Neuron (in vitro differentiated cells): Measurements from ENCODE around the gene ERGIC1.

Source experiments
- H2AFZ ChIP-seq: one replicate; pipeline ENCODE4 v1.6.1; 2013; ENCODE audit warnings: low read depth, mild to moderate bottlenecking, inconsistent platforms, low read length, moderate library complexity
- H3K27me3 ChIP-seq: one replicate; pipeline ENCODE4 v1.6.1; 2013; ENCODE audit warnings: low read length; ENCODE audit not compliant: insufficient read depth
- H3K36me3 ChIP-seq: one replicate; pipeline ENCODE4 v1.6.1; 2013; ENCODE audit warnings: low read length; ENCODE audit not compliant: insufficient read depth
- H3K4me1 ChIP-seq: one replicate; pipeline ENCODE4 v1.6.1; 2013; ENCODE audit warnings: low read length; ENCODE audit not compliant: insufficient read depth
- H3K4me3 ChIP-seq: 2 replicates; pipeline ENCODE4 v1.5.1; 2013; ENCODE audit warnings: mild to moderate bottlenecking, low read length, moderate library complexity
- H3K9me3 ChIP-seq: one replicate; pipeline ENCODE4 v1.6.1; 2013; ENCODE audit warnings: low read length

ERGIC1 gene

GRCh38 chr5:172825610-172826204 lies 8.3 kb upstream of the ERGIC1 start:
- H3K4me1 ChIP-seq, result no peaks in the 10 kb centered on the region
- H3K9me3 ChIP-seq, result peaks cover 8% of the 10 kb centered on the region
- H3K36me3 ChIP-seq, result no peaks in the 10 kb centered on the region
- H3K4me3 ChIP-seq, result no peak overlapping the region
- no peak overlapping the region for H2AFZ ChIP-seq
- H3K27me3 ChIP-seq, result no peaks in the 10 kb centered on the region

GRCh38 chr5:172827841-172828240 lies 6.2 kb upstream of the ERGIC1 start:
- H3K4me1 ChIP-seq, result no peaks in the 10 kb centered on the region
- H3K9me3 ChIP-seq, result peaks cover 8% of the 10 kb centered on the region
- no peak overlapping the region for H3K4me3 ChIP-seq
- H3K27me3 ChIP-seq, result no peaks in the 10 kb centered on the region
- H2AFZ ChIP-seq, result no peak overlapping the region
- H3K36me3 ChIP-seq, result no peaks in the 10 kb centered on the region

- H3K36me3 ChIP-seq, result no peaks in the 10 kb centered on the region
- H2AFZ ChIP-seq, result no peak overlapping the region
- peaks cover 3% of the 10 kb centered on the region for H3K4me1 ChIP-seq
- no peaks in the 10 kb centered on the region for H3K27me3 ChIP-seq
- no peak overlapping the region for H3K4me3 ChIP-seq
- peaks cover 8% of the 10 kb centered on the region for H3K9me3 ChIP-seq
These were observed 5.1 kb upstream of the ERGIC1 start for GRCh38 chr5:172828911-172829431.

GRCh38 chr5:172830275-172830799 lies 3.7 kb upstream of the ERGIC1 start:
- Histone ChIP-seq H3K4me3 (no peak overlapping the region), H3K36me3 (no peaks in the 10 kb centered on the region), H3K27me3 (no peaks in the 10 kb centered on the region), H3K9me3 (peaks cover 6% of the 10 kb centered on the region), H3K4me1 (peaks cover 9% of the 10 kb centered on the region), H2AFZ (no peak overlapping the region)

GRCh38 chr5:172830876-172831662 lies 3.0 kb upstream of the ERGIC1 start:
- Histone ChIP-seq H3K9me3 (peaks cover under 1% of the 10 kb centered on the region), H3K36me3 (no peaks in the 10 kb centered on the region), H3K27me3 (no peaks in the 10 kb centered on the region), H3K4me3 (no peak overlapping the region), H2AFZ (no peak overlapping the region), H3K4me1 (peaks cover 13% of the 10 kb centered on the region)

GRCh38 chr5:172832383-172833315 lies 1.4 kb upstream of the ERGIC1 start:
- H3K4me1 ChIP-seq, result peaks cover 13% of the 10 kb centered on the region
- H3K36me3 ChIP-seq, result peaks cover 7% of the 10 kb centered on the region
- H2AFZ ChIP-seq, result no peak overlapping the region
- H3K9me3 ChIP-seq, result no peaks in the 10 kb centered on the region
- peak overlapping the region; percentile 70 for H3K4me3 ChIP-seq
- H3K27me3 ChIP-seq, result no peaks in the 10 kb centered on the region

- H3K9me3 ChIP-seq, result no peaks in the 10 kb centered on the region
- peaks cover 13% of the 10 kb centered on the region for H3K4me1 ChIP-seq
- H3K27me3 ChIP-seq, result no peaks in the 10 kb centered on the region
- H2AFZ ChIP-seq, result no peak overlapping the region
- H3K4me3 ChIP-seq, result peak overlapping the region; percentile 70
- peaks cover 7% of the 10 kb centered on the region for H3K36me3 ChIP-seq
These were observed 722 bp upstream of the ERGIC1 start for GRCh38 chr5:172833372-172833685.

GRCh38 chr5:172834415-172835289 lies 601 bp downstream of the ERGIC1 start:
- Histone ChIP-seq H3K27me3 (no peaks in the 10 kb centered on the region), H3K4me3 (peak overlapping the region; percentile 70), H3K36me3 (peaks cover 7% of the 10 kb centered on the region), H2AFZ (peak overlapping the region; percentile 17), H3K9me3 (no peaks in the 10 kb centered on the region), H3K4me1 (peaks cover 13% of the 10 kb centered on the region)

- Histone ChIP-seq H2AFZ (no peak overlapping the region), H3K27me3 (no peaks in the 10 kb centered on the region)
These were observed 1.4 kb downstream of the ERGIC1 start for GRCh38 chr5:172835290-172835993.

GRCh38 chr5:172835994-172836356 lies 1.9 kb downstream of the ERGIC1 start:
- Histone ChIP-seq H2AFZ (no peak overlapping the region), H3K4me3 (no peak overlapping the region), H3K4me1 (peaks cover 13% of the 10 kb centered on the region), H3K36me3 (peaks cover 7% of the 10 kb centered on the region), H3K9me3 (no peaks in the 10 kb centered on the region), H3K27me3 (no peaks in the 10 kb centered on the region)

More at GRCh38 chr5:172835290-172835993, 1.4 kb downstream of the ERGIC1 start:
- Histone ChIP-seq H3K4me1 (peaks cover 13% of the 10 kb centered on the region), H3K4me3 (peak overlapping the region; percentile 70), H3K9me3 (no peaks in the 10 kb centered on the region), H3K36me3 (peaks cover 7% of the 10 kb centered on the region)

- H3K4me1 ChIP-seq, result peaks cover 13% of the 10 kb centered on the region
- H3K27me3 ChIP-seq, result no peaks in the 10 kb centered on the region
- no peak overlapping the region for H3K4me3 ChIP-seq
- H2AFZ ChIP-seq, result no peak overlapping the region
- no peaks in the 10 kb centered on the region for H3K9me3 ChIP-seq
- H3K36me3 ChIP-seq, result peaks cover 7% of the 10 kb centered on the region
These were observed 3.6 kb downstream of the ERGIC1 start for GRCh38 chr5:172837640-172838039.
